GM18520 (cell line): ENCODE results near the gene GLYATL1.

Source experiments
- ATAC-seq: cut with Tn5 transposase; IDR thresholded peaks from one replicate; pipeline ENCODE4 v1.9.1; 2021; ENCODE audit not compliant: unreplicated experiment

GLYATL1 gene, protein sequence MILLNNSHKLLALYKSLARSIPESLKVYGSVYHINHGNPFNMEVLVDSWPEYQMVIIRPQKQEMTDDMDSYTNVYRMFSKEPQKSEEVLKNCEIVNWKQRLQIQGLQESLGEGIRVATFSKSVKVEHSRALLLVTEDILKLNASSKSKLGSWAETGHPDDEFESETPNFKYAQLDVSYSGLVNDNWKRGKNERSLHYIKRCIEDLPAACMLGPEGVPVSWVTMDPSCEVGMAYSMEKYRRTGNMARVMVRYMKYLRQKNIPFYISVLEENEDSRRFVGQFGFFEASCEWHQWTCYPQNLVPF

DNA sequence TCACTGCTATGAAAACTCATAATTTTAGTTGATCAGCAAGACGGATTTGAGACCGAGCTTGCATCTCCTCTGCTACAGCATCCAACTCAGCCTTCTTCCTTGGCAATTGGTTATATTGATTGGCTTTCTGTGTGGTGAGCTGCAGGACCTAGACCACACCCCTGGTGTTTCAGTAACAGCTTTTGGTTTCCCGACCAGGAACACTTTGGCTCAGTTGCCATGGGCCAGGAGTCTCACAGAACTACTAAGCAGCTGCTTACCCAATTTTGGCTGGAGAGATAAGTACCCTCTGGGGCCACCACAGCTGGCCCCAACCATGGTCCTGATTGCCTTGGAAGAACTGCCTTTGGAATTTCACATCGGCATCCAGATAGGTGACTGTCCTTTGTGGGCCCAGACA, at the start of gene GLYATL1:
Gene GLYATL1, plus strand, starts transcription at position 212 of the 400 bp plus-strand sequence. CDS start 7,600 bp downstream, outside the sequence.
- no peak for ATAC-seq

DNA sequence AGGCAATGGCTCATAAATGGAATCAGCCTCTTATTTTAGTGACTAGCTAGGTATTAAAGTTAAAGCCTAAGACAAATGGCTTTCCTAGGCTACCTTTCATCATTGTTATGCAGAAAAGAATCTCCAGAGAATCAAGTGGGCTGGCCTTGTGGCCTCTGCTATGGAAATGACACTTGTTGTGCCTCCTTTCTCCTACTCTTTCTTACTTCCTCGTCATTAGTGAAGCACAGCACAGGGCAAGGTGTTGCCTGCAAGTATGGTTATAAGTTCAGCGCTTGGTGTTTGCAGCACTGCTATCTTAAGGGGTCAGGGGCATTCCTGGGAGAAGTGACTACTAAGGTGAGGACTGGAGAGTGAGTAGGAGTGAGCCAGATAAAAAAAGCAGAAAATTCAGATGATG, 45.4 kb upstream of the GLYATL1 start:
- ATAC-seq = no peak

DNA sequence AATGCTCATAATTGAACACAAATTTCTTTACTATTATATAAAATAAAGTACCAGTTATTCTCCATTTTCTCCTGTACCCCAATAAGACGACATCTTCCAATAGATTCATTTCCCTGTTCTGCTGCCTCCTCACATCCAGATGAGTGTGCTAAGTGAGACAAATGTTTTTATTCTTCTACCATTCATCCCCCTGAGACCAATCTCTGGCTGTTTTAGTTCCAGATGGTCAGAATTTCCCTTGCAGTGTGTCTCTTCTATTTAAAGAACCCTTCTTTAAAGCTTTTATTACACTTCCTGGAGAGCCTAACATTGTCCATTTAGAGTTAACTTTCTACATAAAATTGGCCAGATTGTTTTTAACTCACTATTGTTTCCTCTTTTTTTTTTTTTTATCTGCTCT, 41.2 kb upstream of the GLYATL1 start:
- ATAC-seq = no peak

DNA sequence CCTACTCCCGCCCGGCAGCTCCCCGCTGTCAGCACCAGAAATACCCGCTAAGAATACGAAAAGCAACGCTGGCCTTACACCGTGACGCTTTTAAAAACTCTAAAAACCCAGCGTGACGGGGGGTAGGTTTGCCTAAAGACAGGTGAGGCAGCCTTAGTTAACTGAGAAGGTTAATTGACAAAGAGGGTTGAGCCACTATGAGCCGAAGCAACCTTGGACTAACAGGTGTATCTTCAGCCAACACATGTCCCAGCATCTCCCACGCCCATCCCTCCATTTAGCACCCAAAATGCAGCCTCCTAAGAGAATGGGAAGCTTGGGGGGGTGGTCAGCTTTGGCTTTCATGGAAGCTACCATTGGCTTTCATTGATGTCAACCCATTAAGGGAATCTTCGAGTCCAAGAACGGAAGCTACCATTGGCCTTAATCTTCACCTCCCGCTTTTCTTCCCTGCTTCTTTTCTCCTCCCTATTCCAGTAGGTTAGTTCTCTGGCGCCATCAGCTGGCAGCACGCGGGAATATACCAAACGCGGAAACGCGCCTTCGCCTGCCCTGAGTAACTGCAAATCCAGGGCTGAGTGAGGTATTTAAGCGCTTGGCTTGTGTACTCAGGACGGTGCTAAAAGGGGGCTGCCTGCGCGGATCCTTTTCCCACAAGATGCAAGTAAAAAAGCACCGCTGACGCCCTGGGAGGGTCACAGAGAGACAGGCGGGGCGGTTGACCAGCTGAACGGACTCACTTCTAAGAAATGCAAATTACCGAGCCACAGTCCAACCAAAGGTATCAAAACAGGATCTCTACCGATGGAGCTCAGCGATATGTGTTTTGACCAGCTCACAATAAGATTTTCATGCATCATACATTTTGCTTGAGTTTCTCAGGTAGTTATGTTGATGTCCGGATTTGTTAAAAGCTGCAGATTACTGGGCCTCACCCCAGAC, 38.5 kb upstream of the GLYATL1 start:
- no peak for ATAC-seq

DNA sequence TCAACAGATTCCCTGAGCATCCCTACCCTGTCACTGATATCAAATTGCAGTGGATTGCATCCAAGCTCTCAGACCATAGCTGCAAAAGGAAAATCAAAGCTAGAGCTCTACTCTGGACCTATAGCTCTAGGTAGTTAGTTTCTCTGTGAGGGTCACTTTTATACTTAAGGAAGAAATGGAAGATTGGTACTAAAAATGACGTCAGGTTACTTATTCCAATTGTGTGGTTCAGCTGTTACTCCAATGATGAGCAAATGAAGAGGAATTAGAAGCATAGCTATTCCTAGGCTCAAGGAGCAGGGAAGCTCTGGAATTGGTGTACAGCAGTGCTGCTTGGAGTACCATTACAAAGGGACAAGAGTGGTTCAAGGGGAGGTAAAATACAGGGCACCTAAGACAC, 36.4 kb upstream of the GLYATL1 start:
- ATAC-seq = no peak

DNA sequence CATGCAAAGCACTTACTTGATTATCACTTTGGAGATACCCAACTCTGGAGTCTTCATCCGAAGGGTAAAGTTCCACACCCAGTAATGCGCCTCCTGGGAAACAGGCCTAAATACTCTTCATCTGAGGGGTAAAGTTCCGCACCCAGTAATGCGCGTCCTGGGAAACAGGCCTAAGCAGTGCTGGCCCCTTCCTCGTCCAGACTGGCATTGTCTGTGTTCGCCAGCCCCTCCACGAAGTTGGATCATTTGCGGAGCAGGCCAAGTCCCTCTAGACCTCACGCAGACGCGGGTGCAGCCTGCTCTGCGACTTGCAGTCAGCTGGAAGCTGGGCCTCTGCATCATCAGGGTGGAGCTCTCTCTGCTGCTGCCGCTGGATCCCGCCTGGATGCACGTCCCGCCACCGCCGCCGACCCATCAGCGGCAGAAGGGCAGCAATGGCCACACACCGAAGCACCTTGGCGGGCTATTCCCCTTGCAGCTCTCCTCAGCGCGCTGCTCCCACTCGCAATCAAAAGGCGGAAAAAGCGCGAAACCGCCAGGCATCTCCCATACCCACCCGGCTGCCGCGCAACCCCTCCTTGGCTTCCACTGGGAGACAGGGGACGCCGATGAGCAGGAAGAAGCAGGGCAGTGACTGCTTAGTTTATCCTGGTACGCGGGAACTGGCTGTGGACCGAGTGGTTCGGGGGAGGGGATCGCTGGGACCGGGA, 34.1 kb upstream of the GLYATL1 start:
- ATAC-seq = no peak

DNA sequence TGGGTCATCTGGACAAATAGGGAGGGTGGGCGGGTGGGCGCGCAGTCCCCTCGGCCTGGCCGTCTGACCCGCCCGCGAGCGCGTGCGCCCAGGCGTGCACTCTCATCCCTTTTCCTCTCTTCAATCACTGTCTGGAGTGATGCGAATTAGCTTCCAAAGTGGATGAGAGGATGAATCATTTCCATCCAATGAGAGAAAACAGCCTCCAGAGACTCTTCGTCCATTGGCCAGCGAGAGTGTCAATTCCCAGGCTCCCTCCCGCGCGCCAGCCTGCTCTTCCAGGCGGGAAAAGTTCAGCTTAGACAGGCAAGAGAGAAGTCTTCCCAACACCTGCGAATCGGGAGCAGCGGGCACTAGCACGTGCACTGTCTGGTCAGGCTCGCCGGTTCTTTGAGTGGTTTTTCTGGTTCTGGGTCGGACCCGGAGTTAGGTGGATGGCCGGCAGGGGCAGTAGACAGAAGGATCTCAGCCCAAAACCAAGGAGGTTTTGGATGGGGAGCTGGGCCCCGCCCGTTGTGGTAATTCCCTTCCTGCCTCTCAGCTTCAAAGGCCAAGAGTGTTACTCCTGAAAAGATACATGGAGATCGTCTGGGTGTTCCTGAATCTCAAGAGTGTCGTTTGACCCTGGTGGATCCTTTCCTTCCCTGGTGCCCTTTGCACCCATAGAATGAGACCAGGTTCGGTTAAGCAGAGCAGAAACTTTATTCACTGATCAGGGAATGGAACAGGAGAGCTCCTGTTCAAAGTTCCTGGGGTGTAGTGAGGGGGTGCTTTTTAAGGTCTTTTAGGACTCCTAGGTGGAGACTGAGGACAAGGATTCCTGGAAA, 33.4 kb upstream of the GLYATL1 start:
- no peak for ATAC-seq

DNA sequence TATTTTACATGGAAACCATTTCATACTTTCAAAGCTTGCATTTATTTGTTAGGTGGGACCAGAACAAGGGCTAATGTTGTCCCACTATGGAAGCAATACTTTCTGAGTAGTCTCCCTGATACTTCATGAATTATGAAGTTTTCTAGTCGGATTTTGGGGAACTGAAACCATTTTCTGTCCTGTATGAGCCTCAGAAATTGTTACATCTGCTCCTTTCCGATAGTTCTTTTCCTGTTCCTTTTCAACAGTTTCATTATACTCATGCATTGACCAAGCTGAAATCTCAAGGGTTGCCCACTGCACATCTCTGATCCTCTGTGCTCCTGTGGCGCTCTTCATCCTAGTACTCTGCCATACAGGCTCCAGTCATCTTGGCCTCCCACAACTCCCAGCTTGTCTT, 31.5 kb upstream of the GLYATL1 start:
- ATAC-seq = no peak

DNA sequence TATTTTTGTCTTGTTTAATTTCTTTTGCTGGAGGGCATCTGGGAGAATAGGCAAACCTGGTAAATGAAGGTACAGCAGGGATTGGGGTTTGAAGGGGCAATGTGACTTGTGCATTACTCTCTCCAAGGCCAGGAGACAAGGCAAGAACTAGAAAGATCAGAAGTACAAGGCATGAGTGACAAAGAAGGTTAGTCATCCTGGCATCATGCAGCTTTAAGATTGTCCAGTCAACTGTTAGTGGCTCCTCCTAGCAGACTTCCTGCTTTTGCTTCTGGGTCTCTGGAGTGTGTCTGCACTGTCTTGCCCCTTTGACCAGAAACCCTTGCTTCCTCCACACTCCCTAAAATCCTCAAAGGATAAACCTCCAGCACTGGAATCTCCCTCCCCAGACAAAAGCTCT, 27.2 kb upstream of the GLYATL1 start:
- ATAC-seq = no peak

DNA sequence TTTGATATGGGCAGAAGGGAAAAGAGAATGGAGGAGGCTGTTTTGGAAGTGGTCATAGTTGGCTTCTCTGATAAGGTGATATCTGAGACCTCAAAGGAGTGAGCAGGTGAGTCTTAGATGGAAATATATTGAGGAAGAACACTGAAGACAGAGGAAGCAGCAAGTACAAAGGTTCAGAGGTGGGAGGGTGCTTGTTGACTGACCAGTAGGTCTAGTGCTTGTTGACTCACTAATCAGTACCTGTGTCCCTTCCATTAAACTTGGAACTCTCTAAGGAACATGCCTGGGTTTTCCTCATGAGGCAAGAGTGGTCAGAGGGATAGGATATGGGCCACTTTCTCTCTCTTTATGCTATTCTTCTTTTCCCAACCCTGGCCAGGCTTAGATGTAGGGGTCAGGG, 25.6 kb upstream of the GLYATL1 start:
- no peak for ATAC-seq

DNA sequence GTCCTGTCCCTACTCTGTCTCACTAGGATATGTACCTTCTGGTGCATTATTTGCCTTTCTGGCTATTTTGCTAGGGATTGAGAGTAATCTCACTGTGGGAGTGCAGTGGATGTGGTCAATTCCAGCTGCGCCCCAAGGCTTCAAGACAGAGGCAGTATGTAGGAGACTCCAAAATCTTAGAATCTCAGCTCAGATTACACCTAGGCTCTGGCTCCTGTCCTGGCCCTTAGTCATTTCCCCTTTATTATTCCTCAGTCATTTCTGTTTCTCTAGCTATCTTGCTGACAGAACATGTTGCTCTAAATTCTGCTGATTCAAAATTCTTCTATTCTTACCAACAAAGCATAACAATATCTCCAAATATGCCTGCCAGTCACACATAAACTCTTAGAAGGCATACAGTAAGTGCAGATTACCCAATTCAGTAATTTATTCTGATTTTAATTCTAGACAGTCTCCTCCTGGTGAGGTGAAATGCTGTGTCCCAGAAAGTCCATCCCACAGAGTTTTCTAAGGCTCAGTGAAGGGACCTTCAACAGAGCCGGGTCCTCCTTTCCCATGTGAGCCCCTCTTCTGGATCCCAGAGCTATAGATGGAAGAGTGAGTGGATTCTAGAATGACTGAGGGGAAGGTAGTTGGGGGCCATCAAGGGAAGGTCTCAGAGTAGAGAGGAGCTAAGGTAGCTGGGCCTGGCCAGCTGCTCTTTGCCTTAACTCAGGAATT, 24.3 kb upstream of the GLYATL1 start:
- no peak for ATAC-seq

DNA sequence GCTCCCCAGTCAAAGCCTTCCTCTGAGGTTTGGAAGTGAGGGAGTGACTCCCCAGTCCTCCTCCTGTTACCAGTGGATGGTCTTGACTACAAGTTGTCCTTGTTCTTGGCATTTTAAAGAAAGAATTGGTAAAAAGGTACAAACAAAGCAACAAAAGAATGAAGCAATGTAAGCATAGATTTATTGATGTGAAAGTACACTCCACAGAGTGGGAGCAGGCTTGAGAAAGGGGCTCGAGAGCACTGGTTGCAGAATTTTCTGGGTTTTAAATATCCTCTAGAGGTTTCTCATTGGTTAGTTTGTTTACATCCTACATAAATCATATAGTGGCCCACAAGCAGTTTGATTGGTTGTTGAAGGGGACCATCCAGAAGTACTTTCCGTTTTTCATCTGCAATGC, 22.7 kb upstream of the GLYATL1 start:
- ATAC-seq = no peak

DNA sequence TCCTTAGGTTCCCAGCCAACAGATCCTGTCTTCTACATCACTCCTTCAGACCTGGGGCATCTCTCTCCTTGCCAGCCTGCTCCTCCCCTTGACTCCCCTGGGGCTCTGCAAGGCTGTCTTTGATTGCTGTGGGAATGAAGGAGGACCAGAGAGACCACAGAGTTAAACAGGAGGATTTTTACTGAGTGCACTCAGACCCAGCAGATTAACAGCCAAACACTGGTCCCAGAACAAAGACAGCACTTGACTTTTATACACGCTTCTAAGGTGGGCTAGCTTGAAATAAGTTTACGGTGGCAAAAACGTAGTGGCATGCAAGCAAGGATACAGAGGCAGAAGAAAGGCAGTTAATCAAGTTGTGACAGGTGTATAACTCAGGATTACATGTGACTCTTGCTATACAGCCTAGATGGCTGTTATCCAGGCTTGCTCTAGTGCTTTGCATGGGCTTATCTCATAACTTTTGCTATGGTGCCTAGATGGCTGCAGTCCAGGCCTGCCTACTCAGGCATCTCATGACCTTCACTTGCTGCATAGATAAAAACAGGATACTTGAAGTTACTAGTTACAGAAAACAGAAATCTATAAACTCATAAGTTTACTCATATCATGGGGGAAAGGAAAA, 22.0 kb upstream of the GLYATL1 start:
- no peak for ATAC-seq

DNA sequence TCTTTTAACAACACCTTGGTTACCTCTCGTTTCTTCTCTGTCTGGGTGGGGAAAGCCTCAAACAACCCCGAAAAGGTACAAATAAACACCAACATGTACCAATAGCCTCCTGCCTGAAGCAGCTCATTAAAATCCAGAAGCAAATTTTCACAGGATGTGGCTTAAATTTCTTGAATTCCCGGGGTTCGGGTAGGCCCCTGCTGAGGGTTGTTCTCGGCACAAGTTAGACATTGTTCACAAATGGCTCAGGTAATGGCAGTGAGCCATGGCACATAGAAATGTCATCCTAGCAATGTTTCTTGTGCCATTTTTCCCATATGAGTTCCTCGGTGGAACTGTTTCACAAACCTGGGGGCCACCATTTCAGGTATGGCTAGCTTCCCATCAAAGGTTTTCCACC, 19.7 kb upstream of the GLYATL1 start:
- ATAC-seq = no peak

DNA sequence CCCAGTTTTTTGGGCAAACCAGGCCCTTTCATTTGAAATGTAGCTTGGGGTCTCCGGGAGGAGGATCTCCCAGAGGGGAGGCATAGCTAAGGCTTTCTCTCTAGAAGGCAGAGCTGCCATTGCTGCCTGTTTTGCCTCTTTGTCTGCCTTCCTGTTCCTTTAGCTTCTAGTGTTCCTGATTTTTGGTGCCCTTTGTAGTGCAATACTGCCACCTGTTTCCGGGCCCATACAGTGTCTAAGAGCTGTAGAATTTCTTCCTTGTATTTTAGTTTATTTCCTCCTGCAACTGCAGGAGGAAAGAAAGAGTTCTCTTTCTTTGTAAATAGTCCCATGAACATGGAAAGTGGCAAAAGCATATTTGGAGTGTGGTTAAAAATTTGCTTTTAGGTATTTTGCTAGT, 19.3 kb upstream of the GLYATL1 start:
- no peak for ATAC-seq

DNA sequence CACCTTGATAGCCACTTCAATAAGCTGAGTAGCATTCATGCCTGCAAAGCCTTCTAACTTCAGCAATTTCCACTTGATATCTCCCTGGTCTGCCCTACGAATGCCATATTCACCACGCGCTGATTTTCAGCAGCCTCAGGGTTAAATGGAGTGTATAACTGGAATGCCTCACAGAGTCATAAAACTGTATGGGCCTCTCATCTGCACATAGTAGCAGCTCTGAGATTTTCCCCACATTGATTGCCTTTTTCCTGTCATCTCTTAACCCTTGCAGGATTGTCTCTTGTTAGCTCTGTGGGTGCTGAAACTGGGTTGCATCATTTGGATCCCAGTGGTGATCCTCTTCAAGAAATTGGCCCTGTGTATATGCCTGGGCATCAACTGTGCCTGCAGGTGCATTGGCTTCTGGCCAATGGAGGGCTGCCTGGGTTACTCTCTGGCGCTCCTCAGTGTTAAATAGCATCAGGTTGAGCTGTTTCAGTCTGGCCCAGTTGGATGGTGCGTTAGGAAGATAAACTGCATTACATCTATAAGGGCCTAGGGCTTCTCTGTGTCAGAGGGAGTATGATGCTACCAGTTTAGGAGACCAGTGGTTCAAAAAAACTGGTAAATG, 17.4 kb upstream of the GLYATL1 start:
- no peak for ATAC-seq

DNA sequence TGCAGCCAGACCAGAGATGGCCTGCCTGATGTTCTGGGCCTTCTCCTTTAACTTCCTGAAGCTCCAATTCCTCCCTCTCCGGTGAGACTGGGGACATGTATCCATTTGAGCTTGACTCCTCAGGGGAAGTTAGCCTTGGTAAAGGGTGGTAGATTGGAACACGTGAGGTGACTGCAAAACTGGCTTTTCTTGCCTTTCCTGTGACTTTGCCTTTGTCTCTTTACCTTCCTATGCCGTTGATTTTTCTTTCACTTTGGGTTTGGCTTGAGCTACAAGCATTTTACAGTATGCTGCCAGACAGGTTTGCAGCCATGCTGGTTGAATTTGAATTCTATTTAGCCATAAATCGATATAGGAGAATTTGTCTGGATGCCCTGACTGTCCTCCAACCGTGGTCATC, 16.8 kb upstream of the GLYATL1 start:
- no peak for ATAC-seq

DNA sequence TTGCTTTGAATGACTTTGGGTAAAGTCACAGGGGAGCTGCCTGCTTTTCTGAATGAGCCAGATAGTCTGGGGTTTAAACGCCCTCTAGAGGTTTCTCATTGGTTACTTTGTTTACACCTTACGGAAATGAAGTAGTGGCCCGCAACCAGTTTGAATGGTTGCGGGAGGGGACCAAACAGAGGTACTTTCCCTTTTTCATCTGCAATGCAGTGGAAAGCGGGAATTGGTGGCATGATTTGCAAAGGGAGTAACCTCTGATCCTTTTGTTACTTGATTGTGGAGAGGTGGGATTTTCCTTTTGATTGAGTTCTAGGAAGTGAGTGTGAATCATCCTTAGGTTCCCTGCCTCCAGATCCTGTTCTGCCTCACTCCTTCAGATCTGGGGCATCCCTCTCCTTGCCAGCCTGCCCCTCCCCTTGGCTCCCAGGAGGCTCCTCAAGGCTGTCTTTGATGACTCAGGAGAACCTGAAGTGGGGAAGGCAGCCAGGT, 15.9 kb upstream of the GLYATL1 start:
- no peak for ATAC-seq

DNA sequence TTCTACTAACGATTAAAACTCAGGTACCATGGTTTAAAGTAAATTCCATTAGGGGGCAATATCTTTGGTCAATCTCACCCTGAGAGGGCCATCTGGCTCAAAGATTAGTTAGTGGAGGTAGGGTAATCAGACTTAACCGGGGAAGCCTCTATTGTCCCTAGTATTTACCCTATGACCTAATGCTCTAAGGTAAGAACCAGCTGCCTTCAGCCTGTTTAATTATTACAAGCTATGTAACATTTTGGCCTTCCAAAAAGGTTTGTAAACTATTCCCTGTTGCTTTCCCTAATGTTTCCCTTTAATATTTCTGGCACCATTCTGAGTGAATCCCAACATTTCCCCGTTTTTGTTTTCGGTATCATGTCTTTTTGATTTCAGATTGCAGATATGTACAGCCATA, 15.1 kb upstream of the GLYATL1 start:
- ATAC-seq = no peak
